Measurements from ENCODE around the gene MIF4GD. TPM values are rescaled to one million over a fixed set of nuclear protein-coding genes. Genes with fewer than 3 reads are reported as not detected.
A peak's percentile ranks its signal among the peaks of the same experiment; 100 is the strongest.

The MIF4GD gene
- total and polyA plus RNA-seq, 2 experiments from 2014 or later: 11.3 to 15.9 TPM

DNA sequence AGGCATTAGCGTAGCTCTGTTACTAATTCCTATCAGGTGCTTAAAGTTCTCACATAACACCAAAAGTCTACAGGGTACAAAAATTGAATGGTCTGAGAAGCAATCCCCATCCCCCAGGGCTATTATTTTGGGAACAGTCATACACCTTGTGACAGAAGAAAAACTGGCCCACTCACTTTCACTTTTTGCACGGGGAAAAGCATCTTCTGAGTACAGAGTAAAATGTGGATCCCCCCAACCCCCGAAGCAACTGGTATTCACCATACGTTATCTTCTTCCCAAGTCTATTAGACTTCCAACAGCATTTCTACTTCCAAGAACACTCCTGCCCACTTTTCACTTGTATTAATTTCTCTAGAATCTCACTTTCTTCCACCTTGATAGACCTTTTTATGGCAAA, 21.5 kb downstream of the MIF4GD start:
- Histone ChIP-seq H3K9me2 (ENCODE audit: insufficient read depth) (no peaks in the 10 kb centered on the region), H3K4me3 (no peak overlapping the region), H4K20me1 (replicated peaks; ENCODE audit: insufficient read depth) (no peaks in the 10 kb centered on the region; the same call in 1 of the 2 replicates), H3K27ac (ENCODE audit: low read depth) (peak overlapping the region; percentile 74), H3K4me2 (no peak overlapping the region; the same call in 1 of the 2 replicates), H3F3A (replicated peaks; ENCODE audit: low read depth) (peaks cover 18% of the 10 kb centered on the region; the same call in 1 of the 2 replicates), H3K79me2 (replicated peaks; ENCODE audit: insufficient read depth) (peaks cover 69% of the 10 kb centered on the region), H2AFZ (no peak overlapping the region), H3K4me1 (ENCODE audit: insufficient read depth) (peaks cover 20% of the 10 kb centered on the region), H3K36me3 (ENCODE audit: insufficient read depth) (peaks cover 6% of the 10 kb centered on the region; the same call in 1 of the 2 replicates), H3K27me3 (ENCODE audit: insufficient read depth) (no peaks in the 10 kb centered on the region)
- no peak overlapping the region for H3K4me3 Mint-ChIP-seq
- peak overlapping the region; percentile 6 for H3K27ac Mint-ChIP-seq
- DNase-seq (ENCODE audit: low spot score) (no peak), ATAC-seq (no peak)
- H3K36me3 Mint-ChIP-seq (ENCODE audit: low read depth): peaks cover 15% of the 10 kb centered on the region
- no peaks in the 10 kb centered on the region; the same call in 2 of the 3 replicates for H3K9me3 Mint-ChIP-seq
- H3K4me1 Mint-ChIP-seq: peaks cover 41% of the 10 kb centered on the region
- H3K27me3 Mint-ChIP-seq (ENCODE audit: insufficient read depth, low read depth, poor library complexity): peaks cover 4% of the 10 kb centered on the region
- TF ChIP-seq NANOG (IDR thresholded peaks at IDR 0.05; ENCODE audit: borderline replicate concordance): no peak
- TF ChIP-seq, protein P1, sequence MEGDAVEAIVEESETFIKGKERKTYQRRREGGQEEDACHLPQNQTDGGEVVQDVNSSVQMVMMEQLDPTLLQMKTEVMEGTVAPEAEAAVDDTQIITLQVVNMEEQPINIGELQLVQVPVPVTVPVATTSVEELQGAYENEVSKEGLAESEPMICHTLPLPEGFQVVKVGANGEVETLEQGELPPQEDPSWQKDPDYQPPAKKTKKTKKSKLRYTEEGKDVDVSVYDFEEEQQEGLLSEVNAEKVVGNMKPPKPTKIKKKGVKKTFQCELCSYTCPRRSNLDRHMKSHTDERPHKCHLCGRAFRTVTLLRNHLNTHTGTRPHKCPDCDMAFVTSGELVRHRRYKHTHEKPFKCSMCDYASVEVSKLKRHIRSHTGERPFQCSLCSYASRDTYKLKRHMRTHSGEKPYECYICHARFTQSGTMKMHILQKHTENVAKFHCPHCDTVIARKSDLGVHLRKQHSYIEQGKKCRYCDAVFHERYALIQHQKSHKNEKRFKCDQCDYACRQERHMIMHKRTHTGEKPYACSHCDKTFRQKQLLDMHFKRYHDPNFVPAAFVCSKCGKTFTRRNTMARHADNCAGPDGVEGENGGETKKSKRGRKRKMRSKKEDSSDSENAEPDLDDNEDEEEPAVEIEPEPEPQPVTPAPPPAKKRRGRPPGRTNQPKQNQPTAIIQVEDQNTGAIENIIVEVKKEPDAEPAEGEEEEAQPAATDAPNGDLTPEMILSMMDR (conservative IDR thresholded peaks at IDR 0.05; ENCODE audit: low read depth in 2 of 2): no peak
- no peak for TF ChIP-seq STAT1 (IDR thresholded peaks at IDR 0.05; ENCODE audit: unreplicated experiment)
- TF ChIP-seq, protein P2, sequence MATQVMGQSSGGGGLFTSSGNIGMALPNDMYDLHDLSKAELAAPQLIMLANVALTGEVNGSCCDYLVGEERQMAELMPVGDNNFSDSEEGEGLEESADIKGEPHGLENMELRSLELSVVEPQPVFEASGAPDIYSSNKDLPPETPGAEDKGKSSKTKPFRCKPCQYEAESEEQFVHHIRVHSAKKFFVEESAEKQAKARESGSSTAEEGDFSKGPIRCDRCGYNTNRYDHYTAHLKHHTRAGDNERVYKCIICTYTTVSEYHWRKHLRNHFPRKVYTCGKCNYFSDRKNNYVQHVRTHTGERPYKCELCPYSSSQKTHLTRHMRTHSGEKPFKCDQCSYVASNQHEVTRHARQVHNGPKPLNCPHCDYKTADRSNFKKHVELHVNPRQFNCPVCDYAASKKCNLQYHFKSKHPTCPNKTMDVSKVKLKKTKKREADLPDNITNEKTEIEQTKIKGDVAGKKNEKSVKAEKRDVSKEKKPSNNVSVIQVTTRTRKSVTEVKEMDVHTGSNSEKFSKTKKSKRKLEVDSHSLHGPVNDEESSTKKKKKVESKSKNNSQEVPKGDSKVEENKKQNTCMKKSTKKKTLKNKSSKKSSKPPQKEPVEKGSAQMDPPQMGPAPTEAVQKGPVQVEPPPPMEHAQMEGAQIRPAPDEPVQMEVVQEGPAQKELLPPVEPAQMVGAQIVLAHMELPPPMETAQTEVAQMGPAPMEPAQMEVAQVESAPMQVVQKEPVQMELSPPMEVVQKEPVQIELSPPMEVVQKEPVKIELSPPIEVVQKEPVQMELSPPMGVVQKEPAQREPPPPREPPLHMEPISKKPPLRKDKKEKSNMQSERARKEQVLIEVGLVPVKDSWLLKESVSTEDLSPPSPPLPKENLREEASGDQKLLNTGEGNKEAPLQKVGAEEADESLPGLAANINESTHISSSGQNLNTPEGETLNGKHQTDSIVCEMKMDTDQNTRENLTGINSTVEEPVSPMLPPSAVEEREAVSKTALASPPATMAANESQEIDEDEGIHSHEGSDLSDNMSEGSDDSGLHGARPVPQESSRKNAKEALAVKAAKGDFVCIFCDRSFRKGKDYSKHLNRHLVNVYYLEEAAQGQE (IDR thresholded peaks at IDR 0.05; ENCODE audit: unreplicated experiment): no peak
- TF ChIP-seq ZNF114 (CRISPR knock-in tag; IDR thresholded peaks at IDR 0.05): no peak
- TF ChIP-seq, protein P3, sequence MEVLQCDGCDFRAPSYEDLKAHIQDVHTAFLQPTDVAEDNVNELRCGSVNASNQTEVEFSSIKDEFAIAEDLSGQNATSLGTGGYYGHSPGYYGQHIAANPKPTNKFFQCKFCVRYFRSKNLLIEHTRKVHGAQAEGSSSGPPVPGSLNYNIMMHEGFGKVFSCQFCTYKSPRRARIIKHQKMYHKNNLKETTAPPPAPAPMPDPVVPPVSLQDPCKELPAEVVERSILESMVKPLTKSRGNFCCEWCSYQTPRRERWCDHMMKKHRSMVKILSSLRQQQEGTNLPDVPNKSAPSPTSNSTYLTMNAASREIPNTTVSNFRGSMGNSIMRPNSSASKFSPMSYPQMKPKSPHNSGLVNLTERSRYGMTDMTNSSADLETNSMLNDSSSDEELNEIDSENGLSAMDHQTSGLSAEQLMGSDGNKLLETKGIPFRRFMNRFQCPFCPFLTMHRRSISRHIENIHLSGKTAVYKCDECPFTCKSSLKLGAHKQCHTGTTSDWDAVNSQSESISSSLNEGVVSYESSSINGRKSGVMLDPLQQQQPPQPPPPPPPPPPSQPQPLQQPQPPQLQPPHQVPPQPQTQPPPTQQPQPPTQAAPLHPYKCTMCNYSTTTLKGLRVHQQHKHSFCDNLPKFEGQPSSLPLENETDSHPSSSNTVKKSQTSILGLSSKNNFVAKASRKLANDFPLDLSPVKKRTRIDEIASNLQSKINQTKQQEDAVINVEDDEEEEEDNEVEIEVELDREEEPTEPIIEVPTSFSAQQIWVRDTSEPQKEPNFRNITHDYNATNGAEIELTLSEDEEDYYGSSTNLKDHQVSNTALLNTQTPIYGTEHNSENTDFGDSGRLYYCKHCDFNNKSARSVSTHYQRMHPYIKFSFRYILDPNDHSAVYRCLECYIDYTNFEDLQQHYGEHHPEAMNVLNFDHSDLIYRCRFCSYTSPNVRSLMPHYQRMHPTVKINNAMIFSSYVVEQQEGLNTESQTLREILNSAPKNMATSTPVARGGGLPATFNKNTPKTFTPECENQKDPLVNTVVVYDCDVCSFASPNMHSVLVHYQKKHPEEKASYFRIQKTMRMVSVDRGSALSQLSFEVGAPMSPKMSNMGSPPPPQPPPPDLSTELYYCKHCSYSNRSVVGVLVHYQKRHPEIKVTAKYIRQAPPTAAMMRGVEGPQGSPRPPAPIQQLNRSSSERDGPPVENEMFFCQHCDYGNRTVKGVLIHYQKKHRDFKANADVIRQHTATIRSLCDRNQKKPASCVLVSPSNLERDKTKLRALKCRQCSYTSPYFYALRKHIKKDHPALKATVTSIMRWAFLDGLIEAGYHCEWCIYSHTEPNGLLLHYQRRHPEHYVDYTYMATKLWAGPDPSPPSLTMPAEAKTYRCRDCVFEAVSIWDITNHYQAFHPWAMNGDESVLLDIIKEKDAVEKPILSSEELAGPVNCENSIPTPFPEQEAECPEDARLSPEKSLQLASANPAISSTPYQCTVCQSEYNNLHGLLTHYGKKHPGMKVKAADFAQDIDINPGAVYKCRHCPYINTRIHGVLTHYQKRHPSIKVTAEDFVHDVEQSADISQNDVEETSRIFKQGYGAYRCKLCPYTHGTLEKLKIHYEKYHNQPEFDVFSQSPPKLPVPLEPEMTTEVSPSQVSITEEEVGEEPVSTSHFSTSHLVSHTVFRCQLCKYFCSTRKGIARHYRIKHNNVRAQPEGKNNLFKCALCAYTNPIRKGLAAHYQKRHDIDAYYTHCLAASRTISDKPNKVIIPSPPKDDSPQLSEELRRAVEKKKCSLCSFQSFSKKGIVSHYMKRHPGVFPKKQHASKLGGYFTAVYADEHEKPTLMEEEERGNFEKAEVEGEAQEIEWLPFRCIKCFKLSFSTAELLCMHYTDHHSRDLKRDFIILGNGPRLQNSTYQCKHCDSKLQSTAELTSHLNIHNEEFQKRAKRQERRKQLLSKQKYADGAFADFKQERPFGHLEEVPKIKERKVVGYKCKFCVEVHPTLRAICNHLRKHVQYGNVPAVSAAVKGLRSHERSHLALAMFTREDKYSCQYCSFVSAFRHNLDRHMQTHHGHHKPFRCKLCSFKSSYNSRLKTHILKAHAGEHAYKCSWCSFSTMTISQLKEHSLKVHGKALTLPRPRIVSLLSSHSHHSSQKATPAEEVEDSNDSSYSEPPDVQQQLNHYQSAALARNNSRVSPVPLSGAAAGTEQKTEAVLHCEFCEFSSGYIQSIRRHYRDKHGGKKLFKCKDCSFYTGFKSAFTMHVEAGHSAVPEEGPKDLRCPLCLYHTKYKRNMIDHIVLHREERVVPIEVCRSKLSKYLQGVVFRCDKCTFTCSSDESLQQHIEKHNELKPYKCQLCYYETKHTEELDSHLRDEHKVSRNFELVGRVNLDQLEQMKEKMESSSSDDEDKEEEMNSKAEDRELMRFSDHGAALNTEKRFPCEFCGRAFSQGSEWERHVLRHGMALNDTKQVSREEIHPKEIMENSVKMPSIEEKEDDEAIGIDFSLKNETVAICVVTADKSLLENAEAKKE (CRISPR knock-in tag; IDR thresholded peaks at IDR 0.05): no peak
- TF ChIP-seq ZNF331 (CRISPR knock-in tag; IDR thresholded peaks at IDR 0.05; ENCODE audit: low read depth): no peak
- no peak for TF ChIP-seq EZH2phosphoT487 (IDR thresholded peaks at IDR 0.05; ENCODE audit: unreplicated experiment)
- no peak for TF ChIP-seq POLR2AphosphoS5 (IDR thresholded peaks at IDR 0.05; ENCODE audit: low read depth)
- no peak for TF ChIP-seq JUNB (IDR thresholded peaks at IDR 0.05; ENCODE audit: unreplicated experiment)
- TF ChIP-seq EZH2 (IDR thresholded peaks at IDR 0.05; ENCODE audit: low read depth, unreplicated experiment): no peak
- TF ChIP-seq ETS1 (IDR thresholded peaks at IDR 0.05): no peak
- no peak for TF ChIP-seq CREB1 (CRISPR knock-in tag; IDR thresholded peaks at IDR 0.05; ENCODE audit: low read depth)
